Activated CD8-positive, alpha-beta memory T cell treated with anti-CD3 and anti-CD28 coated beads, Interleukin-2, amount 10 ng/mL, durations not matched to agents 7 days and 5 days (primary cell): Measurements from ENCODE around the gene TAF11L9. TPM values are rescaled to one million over a fixed set of nuclear protein-coding genes. Genes with fewer than 3 reads are reported as not detected.

Experiments used
- total RNA-seq, 2 experiments: library from RNA; stranded (reverse); gene quantifications; one replicate each; pipeline ENCODE4 v1.2.3, GENCODE V29; 2021

Gene TAF11L9
- total RNA-seq, 2 experiments from 2014 or later = not detected

Other genes starting within 250 kb of the TAF11L9 start
- gene TAF11L2, start 96.2 kb downstream of the TAF11L9 start, total RNA-seq = not detected
- not detected for gene TAF11L3, start 76.0 kb downstream of the TAF11L9 start, total RNA-seq
- gene TAF11L4, start 72.6 kb downstream of the TAF11L9 start, total RNA-seq = not detected
- not detected for gene TAF11L5, start 69.2 kb downstream of the TAF11L9 start, total RNA-seq
- not detected for gene TAF11L6, start 65.7 kb downstream of the TAF11L9 start, total RNA-seq
- not detected for gene TAF11L7, start 8.6 kb downstream of the TAF11L9 start, total RNA-seq
- not detected for gene TAF11L8, start 3.4 kb downstream of the TAF11L9 start, total RNA-seq
- gene TAF11L10, start 3.4 kb upstream of the TAF11L9 start, total RNA-seq = not detected
- not detected for gene TAF11L11, start 9.8 kb upstream of the TAF11L9 start, total RNA-seq
- not detected for gene TAF11L12, start 16.0 kb upstream of the TAF11L9 start, total RNA-seq
- gene TAF11L13, start 37.7 kb upstream of the TAF11L9 start, total RNA-seq = not detected
- gene TAF11L14, start 40.1 kb upstream of the TAF11L9 start, total RNA-seq = not detected